K562 (cell line): ENCODE measurements around the gene FRMPD4. TPM values are rescaled to one million over a fixed set of nuclear protein-coding genes. Genes with fewer than 3 reads are reported as not detected.

ENCODE experiments used
- ATAC-seq: fragments of 200-7000 bp; cut with Tn5 transposase; 3 replicates; pipeline ENCODE4 v1.9.1; 2020; ENCODE audit warnings: moderate library complexity
- BruUV-seq: library from RNA; stranded (reverse); fragments of 400-500 nt; replicated peaks from 2 replicates; lab custom pipeline; 2021; lab: Mats Ljungman, UMichigan
- CTCF ChIA-PET: fragments of 300-600 bp; formaldehyde crosslinking; extraction: SDS; loops from one replicate; lab custom pipeline; 2021; ENCODE audit warnings: low intra/inter-chr PET ratio; lab: Yijun Ruan, JAX
- POLR2A ChIA-PET: fragments of 300-600, 350-650 bp; sonication (Branson Sonifier 250); formaldehyde crosslinking; extraction: SDS; loops from one replicate; lab custom pipeline; 2021; ENCODE audit warnings: antibody characterized with exemption, inconsistent platforms; lab: Yijun Ruan, JAX
- DNase-seq, 4 experiments: peaks; one replicate each; pipeline versions ENCODE4 v3.0.0 to v3.0.0-alpha.2; 2011 to 2018; ENCODE audit warnings: low spot score in 3 of 4, mixed read lengths in 3 of 4; ENCODE audit errors: extremely low read depth in 1 of 4
- FAIRE-seq: peaks from 2 replicates; lab custom pipeline; 2011; peaks lifted over from hg19 to GRCh38; lab: Jason Lieb, UNC
- H2AFZ ChIP-seq: 2 replicates; pipeline ENCODE4 v1.6.0; 2011; ENCODE audit warnings: low read depth, low read length, control low read depth, inconsistent platforms
- H3K27ac ChIP-seq: fragments of 200-600 bp; 3 replicates; pipeline ENCODE4 v1.8.0; 2011; ENCODE audit warnings: low read depth, mild to moderate bottlenecking, control low read depth, inconsistent platforms, low read length, moderate library complexity, mixed read lengths; ENCODE audit errors: extremely low read depth
- H3K27me3 ChIP-seq, 2 experiments: fragments of 300-600 bp in 1 of 2; 2 replicates in 1 of 2; 3 replicates in 1 of 2; pipeline versions ENCODE4 v1.6.0 to v1.8.0; 2011; ENCODE audit warnings: inconsistent platforms in 2 of 2, low read length in 2 of 2, mild to moderate bottlenecking in 1 of 2, mixed read lengths in 1 of 2, moderate library complexity in 1 of 2; ENCODE audit not compliant: control insufficient read depth in 2 of 2, insufficient read depth in 2 of 2
- H3K36me3 ChIP-seq: fragments of 300-600 bp; 3 replicates; pipeline ENCODE4 v1.8.0; 2011; ENCODE audit warnings: mild to moderate bottlenecking, low read length, inconsistent platforms; ENCODE audit not compliant: control insufficient read depth, insufficient read depth
- H3K4me1 ChIP-seq, 2 experiments: fragments of 200-600 bp in 1 of 2; replicated peaks in 1 of 2; 2 replicates in 1 of 2; 3 replicates in 1 of 2; pipeline versions ENCODE4 v1.5.1 to v1.8.0; 2011; ENCODE audit warnings: inconsistent platforms in 2 of 2, low read length in 2 of 2, mild to moderate bottlenecking in 1 of 2, mixed read lengths in 1 of 2, moderate library complexity in 1 of 2; ENCODE audit not compliant: control insufficient read depth in 2 of 2, insufficient read depth in 2 of 2
- H3K4me2 ChIP-seq: 2 replicates; pipeline ENCODE4 v1.6.1; 2011; ENCODE audit warnings: low read length, control low read depth, inconsistent platforms, mixed read lengths; ENCODE audit not compliant: insufficient read depth
- H3K4me3 ChIP-seq: fragments of 200-600 bp; sonication (generic), shearing (Covaris generic); 2 replicates; pipeline ENCODE4 v1.5.1; 2016; ENCODE audit warnings: control low read depth, inconsistent platforms
- H3K79me2 ChIP-seq: fragments of 200-600 bp; 3 replicates; pipeline ENCODE4 v1.8.0; 2011; ENCODE audit warnings: low read length, inconsistent platforms; ENCODE audit not compliant: control insufficient read depth, insufficient read depth
- H3K9ac ChIP-seq, 2 experiments: 2 replicates each; pipeline versions ENCODE4 v1.6.0 to v1.6.1; 2011; ENCODE audit warnings: low read depth in 2 of 2, low read length in 2 of 2, control low read depth in 1 of 2, inconsistent platforms in 1 of 2, mild to moderate bottlenecking in 1 of 2, mixed read lengths in 1 of 2; ENCODE audit not compliant: insufficient read depth in 1 of 2
- H3K9me1 ChIP-seq: one replicate; pipeline ENCODE4 v1.6.0; 2011; ENCODE audit warnings: inconsistent platforms, mild to moderate bottlenecking, low read length, moderate library complexity; ENCODE audit not compliant: control insufficient read depth, insufficient read depth
- H3K9me3 ChIP-seq: replicated peaks from 2 replicates; pipeline ENCODE4 v1.5.1; 2011; ENCODE audit warnings: low read depth, low read length, inconsistent platforms; ENCODE audit not compliant: control insufficient read depth, insufficient read depth
- H4K20me1 ChIP-seq: replicated peaks from 2 replicates; pipeline ENCODE4 v1.6.1; 2011; ENCODE audit warnings: low read length, inconsistent platforms, mixed read lengths; ENCODE audit not compliant: control insufficient read depth, insufficient read depth
- DIDO1 ChIP-seq: fragments of 450-650 bp; IDR thresholded peaks from 2 replicates; pipeline ENCODE4 v1.6.1; 2016; ENCODE audit warnings: low read depth, missing biosample characterization, missing genetic modification characterization
- MYNN ChIP-seq, 2 experiments: sonication (generic); formaldehyde crosslinking in 1 of 2; IDR thresholded peaks; 2 replicates each; pipeline versions ENCODE4 v1.5.0 to v1.6.1; 2016 to 2020; ENCODE audit warnings: antibody characterized with exemption in 1 of 2, missing genetic modification reagents in 1 of 2
- WGBS: fragments of 100-300 bp; shearing (Covaris generic); methylation state at CpG from one replicate; pipeline ENCODE4 v1.1.6; 2016; ENCODE audit warnings: low coverage, mixed read lengths; ENCODE audit not compliant: insufficient coverage; ENCODE audit errors: missing lambda C conversion rate; 5-methylcytosine and 5-hydroxymethylcytosine counted together
- in situ Hi-C: fragments of 300-500 bp; cut with MboI; formaldehyde crosslinking; loops from 4 replicates; pipeline ENCODE4 v1.15.0; 2018; ENCODE audit warnings: inconsistent platforms, mixed read lengths
- intact Hi-C: fragments of 100-400 bp; cut with micrococcal nuclease; formaldehyde crosslinking; loops from 2 replicates; pipeline ENCODE4 v1.14.2; 2022
- polyA plus RNA-seq, 8 experiments: library from polyadenylated mRNA; depleted of rRNA in 4 of 8; stranded (reverse) in 5 of 8; unstranded in 3 of 8; fragments of >200 nt; fragmentation: Nextera tagmentation in 2 of 8; fragmentation: Illumina TruSeq in 1 of 8; extraction: Ambion mirVana in 2 of 8; extraction: Trizol in 1 of 8; gene quantifications; 2 replicates each; pipeline versions ENCODE4 v1.2.1 to v1.2.3, GENCODE V29; 2011 to 2014; ENCODE audit warnings: inconsistent platforms in 1 of 8, missing spikeins in 1 of 8
- total RNA-seq, 7 experiments: library from RNA; depleted of rRNA in 6 of 7; stranded (reverse); fragments of >200 nt in 6 of 7; fragmentation: Illumina TruSeq in 2 of 7; extraction: Trizol in 2 of 7; gene quantifications; 2 replicates each; pipeline versions ENCODE4 v1.2.1 to v1.2.3, GENCODE V29; 2011 to 2021; ENCODE audit warnings: low replicate concordance in 1 of 7
- TF ChIP-seq, protein P1 (sequence below): IDR thresholded peaks from 2 replicates; pipeline ENCODE4 v1.6.1; 2011; ENCODE audit not compliant: insufficient read length; ENCODE audit errors: extremely low read depth

Gene FRMPD4
- total and polyA plus RNA-seq, 9 of the 15 experiments (the other 6 are each of a cell fraction or from before 2014, with no cell fraction given), result not detected

GRCh38 chrX:12441381-12442128, 303.3 kb downstream of the FRMPD4 start:
- TF ChIP-seq DIDO1 (tag) (no peak), MYNN (IDR thresholded peaks at IDR 0.05) (no peak), MYNN (CRISPR knock-in tag; IDR thresholded peaks at IDR 0.05) (no peak)
- TF ChIP-seq, protein P1, sequence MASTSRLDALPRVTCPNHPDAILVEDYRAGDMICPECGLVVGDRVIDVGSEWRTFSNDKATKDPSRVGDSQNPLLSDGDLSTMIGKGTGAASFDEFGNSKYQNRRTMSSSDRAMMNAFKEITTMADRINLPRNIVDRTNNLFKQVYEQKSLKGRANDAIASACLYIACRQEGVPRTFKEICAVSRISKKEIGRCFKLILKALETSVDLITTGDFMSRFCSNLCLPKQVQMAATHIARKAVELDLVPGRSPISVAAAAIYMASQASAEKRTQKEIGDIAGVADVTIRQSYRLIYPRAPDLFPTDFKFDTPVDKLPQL, result no peak
- no peak for FAIRE-seq
- no peak overlapping the region for H3K9ac ChIP-seq
- DNase-seq, result no peak
- no TSS peak for BruUV-seq
- in situ Hi-C loops, result no loop called here
- 3% methylated on average over 2 of the region's 3 CpGs for WGBS
- no peaks in the 10 kb centered on the region for H4K20me1 ChIP-seq
- H3K27me3 ChIP-seq, result no peaks in the 10 kb centered on the region
- H3K9me1 ChIP-seq, result no peaks in the 10 kb centered on the region
- no peak overlapping the region for H2AFZ ChIP-seq
- no peaks in the 10 kb centered on the region for H3K79me2 ChIP-seq
- no peaks in the 10 kb centered on the region for H3K36me3 ChIP-seq
- no peaks in the 10 kb centered on the region for H3K9me3 ChIP-seq
- intact Hi-C loops, result no loop called here
- ChIA-PET CTCF (no interaction called here), POLR2A (no interaction called here)
- ATAC-seq, result no peak
- no peak overlapping the region for H3K4me3 ChIP-seq
- H3K4me1 ChIP-seq, result no peaks in the 10 kb centered on the region
- no peak overlapping the region for H3K27ac ChIP-seq
- no peak overlapping the region for H3K4me2 ChIP-seq
